ENCODE results near the gene SMAGP. TPM values are rescaled to one million over a fixed set of nuclear protein-coding genes. Genes with fewer than 3 reads are reported as not detected.

Gene SMAGP
- total RNA-seq, 4 donors from 2014 or later: 3.0 to 10.5 (median 4.8) TPM

GRCh38 chr12:51238510-51239334, 31.5 kb downstream of the SMAGP start, which contains the start of gene DAZAP2:
Gene DAZAP2, plus strand, starts transcription at chr12:51238826. Its CDS starts 82 bp downstream, at chr12:51238908.
- H3K9me3 ChIP-seq: no peaks in the 10 kb centered on the region
- H3K36me3 ChIP-seq: peaks cover 25 to 34% of the 10 kb centered on the region in 2 donors
- peaks cover 13 to 21% of the 10 kb centered on the region in 2 donors for H3K4me1 ChIP-seq
- H3K27ac ChIP-seq: peak within 1 kb of the TSS; percentile 100
- peak; percentile 77 to 90 for TF ChIP-seq POLR2A (IDR thresholded peaks at IDR 0.05)
- TF ChIP-seq CTCF (IDR thresholded peaks at IDR 0.05): peak in 3 of 6 experiments; percentile 11 to 33 (median 23)
- H3K4me3 ChIP-seq (replicated peaks in 1 of 3): peak within 1 kb of the TSS; percentile 94 to 99 (median 98)
- peak; percentile 98 for DNase-seq
- intact Hi-C loops (cut with DNase I): loop anchor here (10.0 kb wide), 1 partner anchor 154 kb away; the partner anchor contains the start of gene CSRNP2
- 0% methylated on average over 56 to 67 of the region's 70 CpGs for WGBS, 2 donors
- no peaks in the 10 kb centered on the region for H3K27me3 ChIP-seq

- H3K9me3 ChIP-seq: no peaks in the 10 kb centered on the region
- H3K4me3 ChIP-seq (replicated peaks in 1 of 3): peak overlapping the region in 2 of 3 donors; percentile 61 to 98
- no peak for TF ChIP-seq POLR2A (IDR thresholded peaks at IDR 0.05)
- no peak for TF ChIP-seq CTCF (IDR thresholded peaks at IDR 0.05)
- H3K27me3 ChIP-seq: no peaks in the 10 kb centered on the region
- intact Hi-C loops (cut with DNase I): loop anchor here (10.0 kb wide), 1 partner anchor 153 kb away; the partner anchor contains the start of gene CSRNP2
- 10% methylated on average over 10 of the region's 10 CpGs for WGBS, 2 donors
- peak in 1 of 2 donors; percentile 25 for DNase-seq
- H3K27ac ChIP-seq: peak overlapping the region; percentile 100
- H3K4me1 ChIP-seq: peaks cover 13 to 21% of the 10 kb centered on the region in 2 donors
- H3K36me3 ChIP-seq: peaks cover 25 to 27% of the 10 kb centered on the region in 2 donors
Measured at GRCh38 chr12:51238037-51238509, 32.1 kb downstream of the SMAGP start.

- no peak overlapping the region for H3K4me3 ChIP-seq (replicated peaks in 1 of 3)
- DNase-seq: no peak
- no peaks in the 10 kb centered on the region for H3K27me3 ChIP-seq
- H3K4me1 ChIP-seq: peaks cover 0 to 5% of the 10 kb centered on the region in 2 donors
- TF ChIP-seq POLR2A (IDR thresholded peaks at IDR 0.05) (no peak), CTCF (IDR thresholded peaks at IDR 0.05) (no peak)
- intact Hi-C loops (cut with DNase I): loop anchor here (10.0 kb wide), 1 partner anchor 150 kb away; the partner anchor contains the start of gene CSRNP2
- no peaks in the 10 kb centered on the region for H3K9me3 ChIP-seq
- H3K27ac ChIP-seq: no peak overlapping the region
- 60 to 73% methylated on average over 5 of the region's 5 CpGs for WGBS, 2 donors
- no peaks in the 10 kb centered on the region for H3K36me3 ChIP-seq
Measured at GRCh38 chr12:51234530-51234929, 35.7 kb downstream of the SMAGP start.

GRCh38 chr12:51232642-51233041, 37.6 kb downstream of the SMAGP start:
- Histone ChIP-seq H3K4me3 (replicated peaks in 1 of 3) (no peak overlapping the region), H3K36me3 (no peaks in the 10 kb centered on the region), H3K27ac (no peak overlapping the region), H3K4me1 (no peaks in the 10 kb centered on the region), H3K9me3 (no peaks in the 10 kb centered on the region), H3K27me3 (no peaks in the 10 kb centered on the region)
- no peak for DNase-seq
- intact Hi-C loops (cut with DNase I): loop anchor here (10.0 kb wide), 1 partner anchor 148 kb away; the partner anchor contains the start of gene CSRNP2
- TF ChIP-seq POLR2A (IDR thresholded peaks at IDR 0.05): no peak
- TF ChIP-seq CTCF (IDR thresholded peaks at IDR 0.05): no peak

Measured in thyroid gland (tissue), 4 donors.